PFSK-1 (cell line): ENCODE data around the gene B3GALT2.

Experiments
- FOXP2 ChIP-seq: optimal IDR thresholded peaks from 2 replicates; pipeline ENCODE3; 2011; ENCODE audit warnings: borderline replicate concordance, control low read depth, inconsistent platforms; ENCODE audit not compliant: insufficient read depth; ENCODE audit errors: extremely low read length, extremely low read depth
- POLR2AphosphoS5 ChIP-seq: IDR thresholded peaks from 2 replicates; pipeline ENCODE4 v1.6.1; 2012; ENCODE audit warnings: low read depth, mild to moderate bottlenecking, control low read depth, low read length, moderate library complexity
- REST ChIP-seq, 2 experiments: IDR thresholded peaks; 2 replicates each; pipeline versions ENCODE4 v1.6.1 to v1.8.0; 2011 to 2012; ENCODE audit warnings: low read depth in 2 of 2, low read length in 2 of 2, control low read depth in 1 of 2, inconsistent platforms in 1 of 2, mild to moderate bottlenecking in 1 of 2, moderate library complexity in 1 of 2; ENCODE audit not compliant: insufficient read depth in 1 of 2
- SIN3A ChIP-seq: IDR thresholded peaks from 2 replicates; pipeline ENCODE4 v1.6.1; 2012; ENCODE audit warnings: mild to moderate bottlenecking, low read length, moderate library complexity, borderline replicate concordance; ENCODE audit not compliant: insufficient read depth
- TAF1 ChIP-seq: IDR thresholded peaks from 2 replicates; pipeline ENCODE4 v1.6.1; 2012; ENCODE audit warnings: low read length, control low read depth, borderline replicate concordance; ENCODE audit not compliant: insufficient read depth

DNA sequence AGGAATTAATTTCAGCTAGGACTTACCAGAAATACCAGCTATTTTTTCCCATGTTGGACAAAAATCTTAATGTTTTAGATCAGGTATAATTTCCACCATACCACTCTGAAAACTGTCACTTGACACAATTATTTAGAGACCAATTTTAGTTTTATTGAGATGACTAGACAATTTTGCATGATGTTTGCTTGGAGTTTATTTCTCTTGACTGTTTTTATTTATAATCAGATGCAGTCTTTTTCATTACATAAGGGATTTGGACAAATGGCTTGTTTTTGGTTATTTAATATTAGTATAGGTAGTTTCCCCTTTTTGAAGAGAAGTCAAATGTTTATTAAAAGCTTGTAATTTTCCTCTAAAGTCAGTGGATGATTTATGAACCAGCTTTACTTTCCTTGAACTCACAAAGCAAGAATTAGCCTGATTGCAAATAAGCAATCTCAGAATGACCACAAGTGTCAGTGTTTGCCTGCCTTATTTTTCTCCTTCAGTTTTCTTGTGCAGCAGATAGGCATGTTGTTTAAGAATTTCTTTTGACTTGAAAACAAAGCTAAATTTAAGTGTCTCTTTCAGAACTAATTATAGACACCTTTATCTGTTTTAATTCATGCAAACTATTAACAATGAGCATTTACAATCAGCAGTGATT is 3.8 kb upstream of the B3GALT2 start:
- TF ChIP-seq POLR2AphosphoS5 (no peak), REST (IDR thresholded peaks at IDR 0.05; ENCODE audit: insufficient read depth in 1 of 2, low read depth in 2 of 2, low read length in 2 of 2) (no peak), SIN3A (no peak), FOXP2 (no peak), TAF1 (no peak)
